ENCODE data around the gene GAD1.

The GAD1 gene

GRCh38 chr2:170818752-170819470 lies 2.2 kb downstream of the GAD1 start:
- Histone ChIP-seq H2AFZ (ENCODE audit: low read length, unreplicated experiment) (no peak overlapping the region), H3K27ac (ENCODE audit: low read depth, low read length) (no peak overlapping the region), H3K27me3 (ENCODE audit: insufficient read depth, low read length) (peaks cover 95% of the 10 kb centered on the region), H3K36me3 (ENCODE audit: insufficient read depth, low read length) (no peaks in the 10 kb centered on the region), H3K79me2 (ENCODE audit: control insufficient read depth, insufficient read depth, low read length, unreplicated experiment) (no peaks in the 10 kb centered on the region), H3K4me3 (ENCODE audit: low read depth, low read length) (0 out of 2 replicates have a peak overlapping the region, but pooled peaks have one; percentile 4), H3K4me1 (ENCODE audit: control insufficient read depth, insufficient read depth, low read length, unreplicated experiment) (peaks cover 33% of the 10 kb centered on the region)

- H3K4me1 ChIP-seq (ENCODE audit: control insufficient read depth, insufficient read depth, low read length, unreplicated experiment) = peaks cover 33% of the 10 kb centered on the region
- H3K79me2 ChIP-seq (ENCODE audit: control insufficient read depth, insufficient read depth, low read length, unreplicated experiment) = no peaks in the 10 kb centered on the region
- H3K4me3 ChIP-seq (ENCODE audit: low read depth, low read length) = peak overlapping the region; percentile 42
- H3K27me3 ChIP-seq (ENCODE audit: insufficient read depth, low read length) = peaks cover 95% of the 10 kb centered on the region
- no peak overlapping the region for H3K27ac ChIP-seq (ENCODE audit: low read depth, low read length)
- H3K36me3 ChIP-seq (ENCODE audit: insufficient read depth, low read length) = no peaks in the 10 kb centered on the region
- H2AFZ ChIP-seq (ENCODE audit: low read length, unreplicated experiment) = no peak overlapping the region
These were observed 3.3 kb downstream of the GAD1 start for GRCh38 chr2:170819680-170820664.

GRCh38 chr2:170820757-170821530 lies 4.3 kb downstream of the GAD1 start:
- Histone ChIP-seq H2AFZ (ENCODE audit: low read length, unreplicated experiment) (no peak overlapping the region), H3K4me1 (ENCODE audit: control insufficient read depth, insufficient read depth, low read length, unreplicated experiment) (peaks cover 29% of the 10 kb centered on the region), H3K27me3 (ENCODE audit: insufficient read depth, low read length) (peaks cover 95% of the 10 kb centered on the region), H3K27ac (ENCODE audit: low read depth, low read length) (no peak overlapping the region), H3K79me2 (ENCODE audit: control insufficient read depth, insufficient read depth, low read length, unreplicated experiment) (no peaks in the 10 kb centered on the region), H3K36me3 (ENCODE audit: insufficient read depth, low read length) (no peaks in the 10 kb centered on the region), H3K4me3 (ENCODE audit: low read depth, low read length) (peak overlapping the region; percentile 72)

GRCh38 chr2:170821531-170822289 lies 5.0 kb downstream of the GAD1 start:
- H2AFZ ChIP-seq (ENCODE audit: low read length, unreplicated experiment) = no peak overlapping the region
- H3K27ac ChIP-seq (ENCODE audit: low read depth, low read length) = no peak overlapping the region
- peaks cover 92% of the 10 kb centered on the region for H3K27me3 ChIP-seq (ENCODE audit: insufficient read depth, low read length)
- H3K4me3 ChIP-seq (ENCODE audit: low read depth, low read length) = peak overlapping the region; percentile 72
- no peaks in the 10 kb centered on the region for H3K79me2 ChIP-seq (ENCODE audit: control insufficient read depth, insufficient read depth, low read length, unreplicated experiment)
- H3K4me1 ChIP-seq (ENCODE audit: control insufficient read depth, insufficient read depth, low read length, unreplicated experiment) = peaks cover 24% of the 10 kb centered on the region
- no peaks in the 10 kb centered on the region for H3K36me3 ChIP-seq (ENCODE audit: insufficient read depth, low read length)

DNA sequence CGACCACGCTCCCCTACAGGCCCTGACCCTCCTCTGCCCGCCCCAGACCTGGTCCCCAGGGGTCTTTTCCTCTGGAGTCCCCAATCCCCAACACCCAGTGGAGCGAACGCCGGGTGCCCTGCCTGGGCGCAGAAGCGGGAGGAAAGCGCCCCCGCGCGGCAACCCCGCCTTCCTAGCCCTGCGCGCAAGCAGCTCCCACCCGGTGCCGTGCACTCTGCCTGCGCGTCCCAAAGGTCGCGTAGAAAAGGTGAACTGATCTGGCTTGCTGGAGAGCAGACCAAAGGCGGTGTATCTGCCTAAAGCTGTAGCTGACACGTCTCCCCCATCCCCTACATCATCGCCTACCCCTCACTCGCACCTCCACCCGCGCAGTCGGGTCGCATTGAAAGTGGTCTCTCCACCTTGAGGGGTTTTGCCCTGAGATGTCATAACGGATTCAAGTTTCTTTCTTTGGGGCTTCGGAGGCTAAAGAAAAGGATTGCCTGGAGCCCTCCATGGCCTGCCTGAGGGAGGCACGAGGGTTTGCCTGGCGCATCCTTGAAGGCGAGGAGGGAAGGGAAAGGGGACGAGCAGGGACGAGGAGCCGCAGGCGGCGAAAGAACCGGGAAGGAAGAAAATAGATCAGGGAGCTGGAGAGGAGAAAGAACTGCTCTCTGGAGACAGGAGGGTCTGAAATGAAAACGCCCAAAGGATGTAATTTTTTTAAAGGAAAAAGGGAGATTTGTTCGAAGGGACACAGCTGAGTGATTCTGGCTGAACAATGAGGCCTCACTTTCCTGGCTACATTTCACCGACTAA lies 5.8 kb downstream of the GAD1 start:
- Histone ChIP-seq H3K36me3 (ENCODE audit: insufficient read depth, low read length) (no peaks in the 10 kb centered on the region), H3K27ac (ENCODE audit: low read depth, low read length) (no peak overlapping the region), H2AFZ (ENCODE audit: low read length, unreplicated experiment) (peak overlapping the region; percentile 43), H3K27me3 (ENCODE audit: insufficient read depth, low read length) (peaks cover 93% of the 10 kb centered on the region), H3K79me2 (ENCODE audit: control insufficient read depth, insufficient read depth, low read length, unreplicated experiment) (no peaks in the 10 kb centered on the region), H3K4me1 (ENCODE audit: control insufficient read depth, insufficient read depth, low read length, unreplicated experiment) (peaks cover 24% of the 10 kb centered on the region), H3K4me3 (ENCODE audit: low read depth, low read length) (peak overlapping the region; percentile 72)

DNA sequence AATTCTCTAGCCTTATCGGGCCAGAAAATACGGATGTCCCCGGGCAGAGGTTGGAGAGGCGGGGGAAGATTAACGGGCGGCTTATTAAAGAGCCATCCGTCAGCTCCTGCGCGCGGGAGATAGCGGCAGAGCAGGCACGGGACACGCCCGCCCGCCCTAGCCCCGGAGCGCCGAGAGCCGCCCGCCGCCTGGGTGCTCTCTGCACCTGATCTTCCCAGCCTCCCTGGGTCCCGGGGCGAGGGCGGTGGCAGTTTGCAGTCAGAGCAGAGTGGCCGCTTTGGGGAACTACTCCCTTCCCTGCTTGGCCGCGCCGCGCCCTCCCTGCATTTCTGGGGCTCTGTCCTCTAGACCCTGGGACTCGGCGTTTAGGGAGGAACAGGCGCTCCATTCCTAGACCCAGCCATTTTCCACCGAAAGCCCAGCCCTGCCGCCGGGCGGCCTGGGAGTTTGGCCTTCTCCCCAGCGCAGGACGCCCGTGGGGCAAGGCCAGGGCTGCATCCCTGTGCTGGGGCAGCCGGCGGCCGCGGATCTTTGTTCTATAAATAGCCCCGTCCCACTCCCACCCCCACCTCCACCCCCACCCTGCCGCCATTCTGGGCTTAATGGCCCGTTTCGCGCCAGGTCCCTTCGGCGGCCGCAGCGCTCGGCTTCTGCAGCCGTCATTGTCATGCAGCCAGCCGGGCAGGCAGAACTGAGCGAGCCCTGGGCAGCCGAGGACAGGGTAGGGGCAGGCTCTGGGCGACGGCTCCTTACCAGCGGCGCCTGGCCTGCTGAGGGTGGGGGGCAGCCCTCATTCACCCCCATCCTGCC lies 6.6 kb downstream of the GAD1 start:
- no peaks in the 10 kb centered on the region for H3K79me2 ChIP-seq (ENCODE audit: control insufficient read depth, insufficient read depth, low read length, unreplicated experiment)
- peaks cover 93% of the 10 kb centered on the region for H3K27me3 ChIP-seq (ENCODE audit: insufficient read depth, low read length)
- peak overlapping the region; percentile 72 for H3K4me3 ChIP-seq (ENCODE audit: low read depth, low read length)
- peaks cover 24% of the 10 kb centered on the region for H3K4me1 ChIP-seq (ENCODE audit: control insufficient read depth, insufficient read depth, low read length, unreplicated experiment)
- no peaks in the 10 kb centered on the region for H3K36me3 ChIP-seq (ENCODE audit: insufficient read depth, low read length)
- peak overlapping the region; percentile 43 for H2AFZ ChIP-seq (ENCODE audit: low read length, unreplicated experiment)
- no peak overlapping the region for H3K27ac ChIP-seq (ENCODE audit: low read depth, low read length)

GRCh38 chr2:170823898-170824215 lies 7.2 kb downstream of the GAD1 start:
- Histone ChIP-seq H2AFZ (ENCODE audit: low read length, unreplicated experiment) (no peak overlapping the region), H3K4me3 (ENCODE audit: low read depth, low read length) (0 out of 2 replicates have a peak overlapping the region, but pooled peaks have one; percentile 72), H3K27me3 (ENCODE audit: insufficient read depth, low read length) (peaks cover 93% of the 10 kb centered on the region), H3K4me1 (ENCODE audit: control insufficient read depth, insufficient read depth, low read length, unreplicated experiment) (peaks cover 24% of the 10 kb centered on the region), H3K27ac (ENCODE audit: low read depth, low read length) (no peak overlapping the region), H3K79me2 (ENCODE audit: control insufficient read depth, insufficient read depth, low read length, unreplicated experiment) (no peaks in the 10 kb centered on the region), H3K36me3 (ENCODE audit: insufficient read depth, low read length) (no peaks in the 10 kb centered on the region)

DNA sequence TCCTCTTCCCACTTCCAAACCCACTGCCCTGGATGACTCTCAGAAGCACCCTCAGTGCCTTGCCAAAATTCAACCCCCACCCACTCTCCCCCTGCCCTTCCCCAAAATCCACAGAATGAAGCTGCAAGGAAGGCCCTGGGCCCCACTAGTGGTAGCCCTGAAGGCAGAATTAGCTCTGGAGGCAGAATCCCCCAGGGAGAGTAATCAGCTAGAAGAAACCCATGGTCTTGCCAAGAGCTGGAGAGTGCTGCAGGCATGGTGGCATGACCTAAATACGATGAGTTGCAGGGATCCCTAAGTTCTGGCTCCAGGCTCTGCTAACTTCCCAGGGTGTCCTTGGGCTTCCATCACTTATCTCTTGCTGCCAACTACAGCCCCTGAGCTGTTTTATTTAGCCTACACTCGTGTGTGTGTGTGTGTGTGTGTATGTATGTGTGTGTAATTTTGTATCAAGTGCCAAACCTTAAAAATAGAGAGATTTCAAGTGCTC lies 7.9 kb downstream of the GAD1 start:
- peaks cover 24% of the 10 kb centered on the region for H3K4me1 ChIP-seq (ENCODE audit: control insufficient read depth, insufficient read depth, low read length, unreplicated experiment)
- H2AFZ ChIP-seq (ENCODE audit: low read length, unreplicated experiment) = no peak overlapping the region
- no peaks in the 10 kb centered on the region for H3K79me2 ChIP-seq (ENCODE audit: control insufficient read depth, insufficient read depth, low read length, unreplicated experiment)
- H3K27me3 ChIP-seq (ENCODE audit: insufficient read depth, low read length) = peaks cover 92% of the 10 kb centered on the region
- H3K27ac ChIP-seq (ENCODE audit: low read depth, low read length) = no peak overlapping the region
- H3K4me3 ChIP-seq (ENCODE audit: low read depth, low read length) = no peak overlapping the region
- H3K36me3 ChIP-seq (ENCODE audit: insufficient read depth, low read length) = no peaks in the 10 kb centered on the region
